A549 (cell line): ENCODE data around the gene SAMD10. TPM values are rescaled to one million over a fixed set of nuclear protein-coding genes. Genes with fewer than 3 reads are reported as not detected.

Experiments used
- ATAC-seq, 2 experiments: fragments of 200-7000 bp in 1 of 2; fragments of >200 bp in 1 of 2; cut with Nextera tagmentation in 1 of 2; cut with Tn5 transposase in 1 of 2; 3 replicates each; pipeline versions ENCODE4 v1.8.0 to v1.9.1; 2018 to 2020; ENCODE audit warnings: mild to moderate bottlenecking in 1 of 2, moderate library complexity in 1 of 2
- CTCF ChIA-PET: fragments of 300-600 bp; sonication (Branson Sonifier 250); formaldehyde crosslinking; extraction: SDS; loops from one replicate; lab custom pipeline; 2021; ENCODE audit warnings: antibody characterized with exemption, inconsistent platforms; lab: Yijun Ruan, JAX
- POLR2A ChIA-PET: fragments of 350-600 bp; formaldehyde crosslinking; extraction: SDS; loops from one replicate; lab custom pipeline; 2021; ENCODE audit warnings: antibody characterized with exemption, inconsistent platforms; lab: Yijun Ruan, JAX
- DNase-seq, 2 experiments: peaks; one replicate each; pipeline versions ENCODE4 v3.0.0 to v3.0.0-alpha.2; 2011 to 2016; ENCODE audit warnings: low read depth in 1 of 2, low spot score in 1 of 2
- FAIRE-seq: peaks from 2 replicates; lab custom pipeline; 2011; peaks lifted over from hg19 to GRCh38; lab: Jason Lieb, UNC
- H3K27ac ChIP-seq, 2 experiments: fragments of >200 bp; sonication (Bioruptor Twin); formaldehyde crosslinking; 3 replicates each; pipeline ENCODE4 v1.5.1; 2016 to 2017
- H3K4me1 ChIP-seq: fragments of >200 bp; sonication (Bioruptor Twin); formaldehyde crosslinking; 3 replicates; pipeline ENCODE4 v1.6.1; 2016
- H3K4me2 ChIP-seq: fragments of >200 bp; sonication (Bioruptor Twin); formaldehyde crosslinking; 3 replicates; pipeline ENCODE4 v1.6.1; 2016
- H3K4me3 ChIP-seq: fragments of >200 bp; sonication (Bioruptor Twin); formaldehyde crosslinking; 3 replicates; pipeline ENCODE4 v1.5.1; 2016
- H3K9me3 ChIP-seq: fragments of >200 bp; sonication (Bioruptor Twin); formaldehyde crosslinking; 3 replicates; pipeline ENCODE4 v1.6.1; 2016
- CBX8 ChIP-seq: fragments of 200-600 bp; sonication (generic); IDR thresholded peaks from 2 replicates; pipeline ENCODE4 v1.6.1; 2016
- CEBPB ChIP-seq, 2 experiments: fragments of >200 bp in 1 of 2; sonication (Bioruptor Twin) in 1 of 2; formaldehyde crosslinking in 1 of 2; IDR thresholded peaks; 2 replicates each; pipeline ENCODE4 v1.6.1; 2012 to 2016
- CHD2 ChIP-seq: fragments of 150-350 bp; IDR thresholded peaks from 2 replicates; pipeline ENCODE4 v1.6.1; 2014; ENCODE audit warnings: low read length; ENCODE audit not compliant: partially characterized antibody
- CHD4 ChIP-seq: fragments of 200-600 bp; sonication (generic); IDR thresholded peaks from 2 replicates; pipeline ENCODE4 v1.6.1; 2016; ENCODE audit warnings: antibody characterized with exemption, mild to moderate bottlenecking, borderline replicate concordance
- CTCF ChIP-seq: fragments of >200 bp; sonication (Bioruptor Twin); formaldehyde crosslinking; IDR thresholded peaks from 3 replicates; pipeline ENCODE4 v1.5.1; 2016
- EHF ChIP-seq: fragments of 250-450 bp; sonication (Bioruptor Pico); IDR thresholded peaks from 2 replicates; pipeline ENCODE4 v1.5.0; 2020; ENCODE audit warnings: mild to moderate bottlenecking
- EHMT2 ChIP-seq: fragments of 200-600 bp; sonication (generic); IDR thresholded peaks from 2 replicates; pipeline ENCODE4 v1.6.1; 2016; ENCODE audit warnings: antibody characterized with exemption, low read depth, mild to moderate bottlenecking, moderate library complexity
- ESRRA ChIP-seq: fragments of 150-350 bp; IDR thresholded peaks from 2 replicates; pipeline ENCODE4 v1.6.1; 2014; ENCODE audit warnings: mild to moderate bottlenecking, low read length, borderline replicate concordance
- FOXS1 ChIP-seq: fragments of 250-450 bp; sonication (Bioruptor Pico); IDR thresholded peaks from 2 replicates; pipeline ENCODE4 v1.5.0; 2020; ENCODE audit warnings: mild to moderate bottlenecking, moderate library complexity
- GATA3 ChIP-seq: IDR thresholded peaks from 2 replicates; pipeline ENCODE4 v1.6.1; 2012; ENCODE audit warnings: borderline replicate concordance
- HOXA7 ChIP-seq: fragments of 250-450 bp; sonication (Bioruptor Pico); IDR thresholded peaks from 2 replicates; pipeline ENCODE4 v1.5.0; 2020; ENCODE audit warnings: mild to moderate bottlenecking, moderate library complexity
- KDM1A ChIP-seq: fragments of 200-600 bp; sonication (generic); IDR thresholded peaks from 2 replicates; pipeline ENCODE4 v1.6.1; 2016; ENCODE audit warnings: low read depth, mild to moderate bottlenecking
- KDM5A ChIP-seq: fragments of 200-600 bp; sonication (generic); IDR thresholded peaks from 2 replicates; pipeline ENCODE4 v1.6.1; 2016; ENCODE audit warnings: antibody characterized with exemption, mild to moderate bottlenecking
- NR3C1 ChIP-seq: fragments of >200 bp; sonication (Bioruptor Twin); formaldehyde crosslinking; IDR thresholded peaks from 3 replicates; pipeline ENCODE4 v1.6.1; 2017
- PBX3 ChIP-seq: IDR thresholded peaks from 2 replicates; pipeline ENCODE4 v1.6.1; 2012
- POLR2A ChIP-seq: IDR thresholded peaks from 2 replicates; pipeline ENCODE4 v1.6.1; 2012; ENCODE audit warnings: mild to moderate bottlenecking, low read length
- POLR2AphosphoS2 ChIP-seq: conservative IDR thresholded peaks from 2 replicates; pipeline ENCODE4 v1.6.1; 2012; ENCODE audit warnings: low read length, improper control_type of control experiment, inconsistent platforms
- RAD21 ChIP-seq, 2 experiments: fragments of >200 bp in 1 of 2; sonication (Bioruptor Twin) in 1 of 2; formaldehyde crosslinking in 1 of 2; IDR thresholded peaks in 1 of 2; conservative IDR thresholded peaks in 1 of 2; 2 replicates in 1 of 2; 3 replicates in 1 of 2; pipeline ENCODE4 v1.6.1; 2012 to 2018; ENCODE audit warnings: inconsistent platforms in 1 of 2
- RARB ChIP-seq: fragments of 250-450 bp; sonication (Bioruptor Pico); IDR thresholded peaks from 2 replicates; pipeline ENCODE4 v1.8.0; 2021; ENCODE audit warnings: mild to moderate bottlenecking, moderate library complexity
- REST ChIP-seq: fragments of 200-600 bp; sonication (generic); IDR thresholded peaks from 2 replicates; pipeline ENCODE4 v1.6.1; 2016; ENCODE audit warnings: antibody characterized with exemption, mild to moderate bottlenecking, moderate library complexity
- TFCP2L1 ChIP-seq: fragments of 250-450 bp; sonication (Bioruptor Pico); IDR thresholded peaks from 2 replicates; pipeline ENCODE4 v1.5.0; 2021; ENCODE audit warnings: mild to moderate bottlenecking
- ZC3H11A ChIP-seq: fragments of 450-650 bp; IDR thresholded peaks from 2 replicates; pipeline ENCODE4 v1.6.1; 2014; ENCODE audit warnings: antibody characterized with exemption, mild to moderate bottlenecking
- WGBS: methylation state at CpG from one replicate; pipeline ENCODE4 v1.1.6; 2017; ENCODE audit errors: missing lambda C conversion rate; 5-methylcytosine and 5-hydroxymethylcytosine counted together
- polyA plus RNA-seq, 4 experiments: library from polyadenylated mRNA; depleted of rRNA in 3 of 4; stranded (reverse); fragments of >200 nt; fragmentation: RNase III in 1 of 4; extraction: RNeasy Plus Mini Kit Qiagen cat#74134 plus additional on column Dnase treatment in 1 of 4; gene quantifications; 2 replicates in 3 of 4; 3 replicates in 1 of 4; pipeline ENCODE4 v1.2.3, GENCODE V29; 2011 to 2017
- TF ChIP-seq, protein P1 (sequence below): IDR thresholded peaks from 2 replicates; pipeline ENCODE4 v1.6.1; 2012

SAMD10 gene
- polyA plus RNA-seq, 2 of the 4 experiments (the other 2 are of a cell fraction), result not detected

GRCh38 chr20:64009811-64010387 is 30.5 kb upstream of the SAMD10 start:
- FAIRE-seq (no peak), DNase-seq (no peak), ATAC-seq (no peak)
- Histone ChIP-seq H3K4me3 (no peak overlapping the region), H3K4me2 (no peak overlapping the region), H3K4me1 (no peaks in the 10 kb centered on the region), H3K9me3 (0 out of 3 replicates have a peak, but pooled peaks cover 6% of the 10 kb centered on the region), H3K27ac (no peak overlapping the region)
- ChIA-PET CTCF (interaction anchor here (1.1 to 1.7 kb wide), 3 partner anchors 10 to 30 kb away, joined by 3 to 4 read pairs (median 3); no protein-coding TSS in a partner anchor), POLR2A (no interaction called here)
- WGBS, result 87% methylated on average over 13 of the region's 13 CpGs
- TF ChIP-seq RAD21 (conservative IDR thresholded peaks at IDR 0.05 in 1 of 2, IDR thresholded peaks at IDR 0.05 in 1 of 2), result no peak
- no peak for TF ChIP-seq RARB (CRISPR knock-in tag)
- TF ChIP-seq KDM1A, result no peak

DNA sequence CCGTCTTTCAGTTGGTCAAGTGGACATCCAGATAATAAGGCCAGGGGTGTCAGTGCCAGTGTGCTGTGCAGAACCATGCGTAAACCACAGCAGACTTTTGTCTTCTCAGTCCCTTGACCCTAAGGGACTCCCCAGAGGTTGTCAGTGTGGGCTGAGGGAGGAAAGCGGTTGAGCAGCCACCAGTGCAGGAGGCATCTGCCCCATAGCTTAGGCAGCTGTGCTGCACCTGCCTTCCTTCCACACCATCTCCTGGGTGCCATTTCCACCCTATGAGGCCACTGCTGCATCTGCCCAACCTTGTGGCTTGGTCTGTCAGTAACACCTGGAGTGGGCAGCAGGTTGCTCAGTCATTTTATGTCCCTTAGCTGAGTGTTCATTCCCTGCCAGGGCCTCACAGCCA is 27.5 kb upstream of the SAMD10 start:
- POLR2A ChIA-PET, result interaction anchor here (1.1 kb wide), 2 partner anchors 10 to 26 kb away, joined by 3 to 4 read pairs; no protein-coding TSS in a partner anchor

GRCh38 chr20:64006490-64006889 is 27.0 kb upstream of the SAMD10 start:
- POLR2A ChIA-PET, result interaction anchor here (1.1 kb wide), 2 partner anchors 10 to 26 kb away, joined by 3 to 4 read pairs; no protein-coding TSS in a partner anchor
- Histone ChIP-seq H3K4me2 (no peak overlapping the region), H3K4me3 (no peak overlapping the region), H3K9me3 (0 out of 3 replicates have a peak, but pooled peaks cover 6% of the 10 kb centered on the region), H3K4me1 (no peaks in the 10 kb centered on the region), H3K27ac (no peak overlapping the region)
- no peak for DNase-seq
- FAIRE-seq, result no peak
- no peak for ATAC-seq
- CTCF ChIA-PET, result interaction anchor here (1.0 to 4.3 kb wide), 4 partner anchors 11 to 32 kb away, joined by 3 to 22 read pairs (median 5); partner anchors contain the start of gene PRPF6
- WGBS, result 92% methylated on average over 10 of the region's 10 CpGs
- TF ChIP-seq EHMT2 (no peak), CHD4 (no peak), RARB (CRISPR knock-in tag) (no peak), KDM5A (no peak), HOXA7 (CRISPR knock-in tag) (no peak), NR3C1 (no peak), PBX3 (no peak), CTCF (no peak), POLR2AphosphoS2 (no peak), ESRRA (no peak), CHD2 (no peak)
- TF ChIP-seq, protein P1, sequence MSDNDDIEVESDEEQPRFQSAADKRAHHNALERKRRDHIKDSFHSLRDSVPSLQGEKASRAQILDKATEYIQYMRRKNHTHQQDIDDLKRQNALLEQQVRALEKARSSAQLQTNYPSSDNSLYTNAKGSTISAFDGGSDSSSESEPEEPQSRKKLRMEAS, result no peak

More for the DNA sequence above, 27.5 kb upstream of the SAMD10 start:
- no peak overlapping the region for H3K27ac ChIP-seq
- DNase-seq, result no peak
- H3K4me3 ChIP-seq, result no peak overlapping the region
- CTCF ChIA-PET, result interaction anchor here (1.0 to 4.3 kb wide), 5 partner anchors 11 to 33 kb away, joined by 3 to 22 read pairs (median 6); partner anchors contain the start of gene PRPF6
- 94% methylated on average over 3 of the region's 3 CpGs for WGBS
- TF ChIP-seq EHF (CRISPR knock-in tag) (no peak), POLR2A (no peak), ZC3H11A (no peak), GATA3 (no peak), TFCP2L1 (CRISPR knock-in tag) (no peak), CEBPB (IDR thresholded peaks at IDR 0.05) (no peak), REST (no peak), CBX8 (no peak), FOXS1 (CRISPR knock-in tag) (no peak)
- no peak for ATAC-seq
- no peak overlapping the region for H3K4me2 ChIP-seq
- H3K9me3 ChIP-seq, result 0 out of 3 replicates have a peak, but pooled peaks cover 6% of the 10 kb centered on the region
- FAIRE-seq, result no peak
- no peaks in the 10 kb centered on the region for H3K4me1 ChIP-seq
